IMR-90 (cell line): ENCODE measurements around the gene ABTB2.

Source experiments
- FOS ChIP-seq: fragments of 150-350 bp; IDR thresholded peaks from 2 replicates; pipeline ENCODE4 v1.6.1; 2016; ENCODE audit warnings: low read depth, low read length
- MXI1 ChIP-seq: IDR thresholded peaks from 2 replicates; pipeline ENCODE4 v1.6.1; 2012; ENCODE audit warnings: low read depth, mild to moderate bottlenecking, low read length, moderate library complexity, borderline replicate concordance
- POLR2A ChIP-seq: IDR thresholded peaks from 2 replicates; pipeline ENCODE4 v1.6.1; 2012; ENCODE audit warnings: mild to moderate bottlenecking, low read depth, low read length
- RCOR1 ChIP-seq: IDR thresholded peaks from 2 replicates; pipeline ENCODE4 v1.6.1; 2012; ENCODE audit warnings: mild to moderate bottlenecking, low read length, improper control_type of control experiment; ENCODE audit not compliant: insufficient replicate concordance
- SMC3 ChIP-seq: fragments of 150-350 bp; IDR thresholded peaks from 2 replicates; pipeline ENCODE4 v1.6.1; 2016; ENCODE audit warnings: low read depth, mild to moderate bottlenecking, antibody characterized with exemption, low read length, moderate library complexity
- TF ChIP-seq, protein P1 (sequence below): conservative IDR thresholded peaks from 2 replicates; pipeline ENCODE4 v1.5.1; 2012; ENCODE audit warnings: mild to moderate bottlenecking, low read depth, low read length, improper control_type of control experiment

GRCh38 chr11:34176751-34177209 lies 181.0 kb downstream of the ABTB2 start:
- no peak for TF ChIP-seq RCOR1
- TF ChIP-seq, protein P1, sequence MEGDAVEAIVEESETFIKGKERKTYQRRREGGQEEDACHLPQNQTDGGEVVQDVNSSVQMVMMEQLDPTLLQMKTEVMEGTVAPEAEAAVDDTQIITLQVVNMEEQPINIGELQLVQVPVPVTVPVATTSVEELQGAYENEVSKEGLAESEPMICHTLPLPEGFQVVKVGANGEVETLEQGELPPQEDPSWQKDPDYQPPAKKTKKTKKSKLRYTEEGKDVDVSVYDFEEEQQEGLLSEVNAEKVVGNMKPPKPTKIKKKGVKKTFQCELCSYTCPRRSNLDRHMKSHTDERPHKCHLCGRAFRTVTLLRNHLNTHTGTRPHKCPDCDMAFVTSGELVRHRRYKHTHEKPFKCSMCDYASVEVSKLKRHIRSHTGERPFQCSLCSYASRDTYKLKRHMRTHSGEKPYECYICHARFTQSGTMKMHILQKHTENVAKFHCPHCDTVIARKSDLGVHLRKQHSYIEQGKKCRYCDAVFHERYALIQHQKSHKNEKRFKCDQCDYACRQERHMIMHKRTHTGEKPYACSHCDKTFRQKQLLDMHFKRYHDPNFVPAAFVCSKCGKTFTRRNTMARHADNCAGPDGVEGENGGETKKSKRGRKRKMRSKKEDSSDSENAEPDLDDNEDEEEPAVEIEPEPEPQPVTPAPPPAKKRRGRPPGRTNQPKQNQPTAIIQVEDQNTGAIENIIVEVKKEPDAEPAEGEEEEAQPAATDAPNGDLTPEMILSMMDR, result no peak
- no peak for TF ChIP-seq SMC3
- TF ChIP-seq FOS, result no peak
- no peak for TF ChIP-seq POLR2A
- no peak for TF ChIP-seq MXI1
